ENCODE data around the gene FMO1. TPM values are rescaled to one million over a fixed set of nuclear protein-coding genes. Genes with fewer than 3 reads are reported as not detected.

FMO1 gene
- total RNA-seq, 1 donor from 2014 or later = 1.1 TPM

GRCh38 chr1:171313835-171314320, 65.6 kb downstream of the FMO1 start, which contains the start of gene FMO4:
FMO4 (plus strand) TSS chr1:171314183; CDS start chr1:171319826, 5,643 bp downstream.
- Mint-ChIP-seq H3K27ac (peak within 1 kb of the TSS; percentile 88), H3K9me3 (peaks cover 2% of the 10 kb centered on the region), H3K36me3 (ENCODE audit: low read depth) (peaks cover 2% of the 10 kb centered on the region), H3K4me3 (peak within 1 kb of the TSS; percentile 76), H3K27me3 (no peaks in the 10 kb centered on the region), H3K4me1 (peaks cover 21% of the 10 kb centered on the region)
- intact Hi-C loops (cut with micrococcal nuclease) = loop anchor here (1.0 to 5.0 kb wide), 13 partner anchors 35 to 1947 kb away; partner anchors contain the start of genes BLZF1, GORAB, KIFAP3 and NME7
- DNase-seq (peak; percentile 36), ATAC-seq (ENCODE audit: low read depth) (peak; percentile 99)
- ChIA-PET CTCF (interaction anchor here (0.7 to 3.2 kb wide), 31 partner anchors 9 to 1387 kb away, joined by 3 to 172 read pairs (median 4); partner anchors contain the start of genes FMO1, FMO3, KIFAP3 and PRRC2C), POLR2A (interaction anchor here (0.7 to 1.8 kb wide), 6 partner anchors 10 to 1420 kb away, joined by 3 to 11 read pairs (median 6); partner anchors contain the start of gene SCYL3)
- TF ChIP-seq CTCF (IDR thresholded peaks at IDR 0.05) = peak; percentile 22

- no peak for TF ChIP-seq CTCF (IDR thresholded peaks at IDR 0.05)
- CTCF ChIA-PET = no interaction called here
- H3K27me3 Mint-ChIP-seq = no peaks in the 10 kb centered on the region
- intact Hi-C loops (cut with micrococcal nuclease) = no loop called here
- no peak for ATAC-seq (ENCODE audit: low read depth)
- DNase-seq = no peak
- H3K9me3 Mint-ChIP-seq = no peaks in the 10 kb centered on the region
- no peaks in the 10 kb centered on the region for H3K4me1 Mint-ChIP-seq
- POLR2A ChIA-PET = no interaction called here
- no peak overlapping the region for H3K4me3 Mint-ChIP-seq
- peaks cover 6% of the 10 kb centered on the region for H3K36me3 Mint-ChIP-seq (ENCODE audit: low read depth)
- no peak overlapping the region for H3K27ac Mint-ChIP-seq
Observed at GRCh38 chr1:171329251-171329650, 81.0 kb downstream of the FMO1 start.

- no peak overlapping the region for H3K4me3 Mint-ChIP-seq
- ATAC-seq (ENCODE audit: low read depth) (no peak), DNase-seq (no peak)
- H3K27me3 Mint-ChIP-seq = no peaks in the 10 kb centered on the region
- H3K4me1 Mint-ChIP-seq = no peaks in the 10 kb centered on the region
- no peak overlapping the region for H3K27ac Mint-ChIP-seq
- POLR2A ChIA-PET = no interaction called here
- peaks cover 4% of the 10 kb centered on the region for H3K36me3 Mint-ChIP-seq (ENCODE audit: low read depth)
- TF ChIP-seq CTCF (IDR thresholded peaks at IDR 0.05) = no peak
- H3K9me3 Mint-ChIP-seq = no peaks in the 10 kb centered on the region
- intact Hi-C loops (cut with micrococcal nuclease) = no loop called here
- CTCF ChIA-PET = no interaction called here
Observed at GRCh38 chr1:171334024-171334640, 85.8 kb downstream of the FMO1 start.

Other genes with a start within 250 kb of the FMO1 start
- not detected in 2 replicates for gene FMO3, start 157.6 kb upstream of the FMO1 start, total RNA-seq
- gene FMO2, start 63.2 kb upstream of the FMO1 start, total RNA-seq = not detected in 2 replicates
- 3.0 and 3.4 TPM in 2 replicates for gene FMO4, start 65.7 kb downstream of the FMO1 start, total RNA-seq
- gene PRRC2C, start 237.0 kb downstream of the FMO1 start, total RNA-seq = 262 and 272 TPM in 2 replicates

All from activated B cell treated with CpG ODN at 0.5 μM for 24 hours (primary cell).